Transverse colon (tissue), 4 donors: Measurements from ENCODE around the gene CCDC63. TPM values are rescaled to one million over a fixed set of nuclear protein-coding genes. Genes with fewer than 3 reads are reported as not detected.
"Not testable (repeated sequence)": the region's sequence is repeated elsewhere in the genome, so short reads cannot be mapped to it uniquely, and the experiment has no call there.

Experiments
- DNase-seq: peaks from one replicate; pipeline ENCODE4 v3.0.0-alpha.2; 2019
- H3K27ac ChIP-seq, 4 donors: fragments of 200-600 bp; sonication (generic); 2 replicates each; pipeline ENCODE4 v1.5.1; 2016 to 2018; ENCODE audit warnings: inconsistent platforms in 4 of 4
- H3K27me3 ChIP-seq: fragments of 200-600 bp; sonication (generic); 2 replicates; pipeline ENCODE4 v1.5.1; 2017; ENCODE audit warnings: inconsistent platforms
- H3K36me3 ChIP-seq, 4 donors: fragments of 200-600 bp; sonication (generic); 2 replicates each; pipeline ENCODE4 v1.5.1; 2017 to 2019; ENCODE audit warnings: inconsistent platforms in 4 of 4
- H3K4me1 ChIP-seq, 4 donors: fragments of 200-600 bp; sonication (generic); 2 replicates each; pipeline ENCODE4 v1.5.1; 2017 to 2020; ENCODE audit warnings: inconsistent platforms in 4 of 4
- H3K4me3 ChIP-seq, 4 donors: fragments of 200-600 bp; sonication (generic); 1 replicate in 1 of 4; 2 replicates in 3 of 4; pipeline versions ENCODE4 v1.5.1 to v1.6.1; 2017 to 2019; ENCODE audit warnings: inconsistent platforms in 4 of 4
- H3K9me3 ChIP-seq, 2 donors: fragments of 200-600 bp; sonication (generic); 2 replicates each; pipeline ENCODE4 v1.5.1; 2017 to 2019; ENCODE audit warnings: inconsistent platforms in 2 of 2
- EP300 ChIP-seq: sonication (generic); formaldehyde crosslinking; IDR thresholded peaks from one replicate; pipeline ENCODE4 v1.6.1; 2017; ENCODE audit warnings: antibody characterized with exemption, low read depth
- POLR2A ChIP-seq: fragments of 450-650 bp; IDR thresholded peaks from one replicate; pipeline ENCODE4 v1.6.1; 2016; ENCODE audit warnings: antibody characterized with exemption, mild to moderate bottlenecking, moderate library complexity
- POLR2AphosphoS5 ChIP-seq, 3 donors: sonication (generic); formaldehyde crosslinking; IDR thresholded peaks; one replicate each; pipeline ENCODE4 v1.6.1; 2016; ENCODE audit warnings: antibody characterized with exemption in 3 of 3
- WGBS, 2 donors: methylation state at CpG; one replicate each; pipeline ENCODE4 v1.1.5; 2018; ENCODE audit warnings: low coverage in 1 of 2; 5-methylcytosine and 5-hydroxymethylcytosine counted together
- in situ Hi-C, 4 donors: fragments of 200-750 bp; cut with MboI; loops; one replicate each; pipeline versions ENCODE4 v1.15.0 to v1.15.1; 2017; ENCODE audit warnings: low sequenced_read_pairs in 3 of 4, low pct_ligation_motif_present in 1 of 4, low pct_unique_long_range_greater_than_20kb in 1 of 4
- intact Hi-C: fragments of 100-400 bp; cut with DNase I; formaldehyde crosslinking; loops from one replicate; pipeline ENCODE4 v1.15.1; 2023; ENCODE audit warnings: low total_unique reads
- total RNA-seq, 4 donors: library from RNA; depleted of rRNA; stranded (reverse); fragments of >200 nt; gene quantifications; one replicate each; pipeline ENCODE4 v1.1.0, GENCODE V29; 2016
- TF ChIP-seq, protein P1 (sequence below), 5 experiments: fragments of 200-600 bp in 3 of 5; fragments of 450-650 bp in 2 of 5; sonication (generic) in 3 of 5; IDR thresholded peaks; 1 replicate in 2 of 5; 2 replicates in 3 of 5; pipeline ENCODE4 v1.5.1; 2016 to 2017; ENCODE audit warnings: antibody characterized with exemption in 5 of 5, inconsistent platforms in 3 of 5, mild to moderate bottlenecking in 2 of 5, moderate library complexity in 1 of 5

CCDC63 gene
- total RNA-seq, 4 donors from 2014 or later = not detected

DNA sequence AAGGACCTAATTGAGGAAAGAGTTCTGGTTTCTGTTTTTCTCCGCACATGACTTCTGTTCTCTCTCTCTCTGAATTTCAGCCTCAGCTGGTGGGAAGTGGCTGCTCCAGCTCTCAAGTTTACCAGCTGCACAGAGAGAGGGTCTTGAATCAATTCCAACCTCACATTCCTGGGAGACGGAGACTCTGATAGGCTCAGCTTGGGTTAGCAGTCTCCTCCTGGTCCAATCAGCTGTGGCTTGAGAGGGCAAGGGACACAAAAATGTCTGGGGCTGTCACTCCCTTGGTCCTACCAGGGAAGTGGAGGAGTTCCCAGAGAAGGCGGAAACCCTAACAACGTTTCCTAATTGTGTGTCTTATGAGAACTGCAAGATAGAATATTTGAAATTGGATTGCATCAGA lies 7.0 kb downstream of the CCDC63 start:
- Histone ChIP-seq H3K4me1 (no peaks in the 10 kb centered on the region), H3K4me3 (no peak overlapping the region), H3K36me3 (no peaks in the 10 kb centered on the region), H3K27me3 (no peaks in the 10 kb centered on the region), H3K9me3 (no peaks in the 10 kb centered on the region), H3K27ac (no peak overlapping the region)
- intact Hi-C loops = no loop called here
- 68 to 100% methylated on average over 1 to 4 of the region's 4 CpGs for WGBS, 2 donors
- DNase-seq = no peak
- no peak for TF ChIP-seq POLR2A
- TF ChIP-seq, protein P1, sequence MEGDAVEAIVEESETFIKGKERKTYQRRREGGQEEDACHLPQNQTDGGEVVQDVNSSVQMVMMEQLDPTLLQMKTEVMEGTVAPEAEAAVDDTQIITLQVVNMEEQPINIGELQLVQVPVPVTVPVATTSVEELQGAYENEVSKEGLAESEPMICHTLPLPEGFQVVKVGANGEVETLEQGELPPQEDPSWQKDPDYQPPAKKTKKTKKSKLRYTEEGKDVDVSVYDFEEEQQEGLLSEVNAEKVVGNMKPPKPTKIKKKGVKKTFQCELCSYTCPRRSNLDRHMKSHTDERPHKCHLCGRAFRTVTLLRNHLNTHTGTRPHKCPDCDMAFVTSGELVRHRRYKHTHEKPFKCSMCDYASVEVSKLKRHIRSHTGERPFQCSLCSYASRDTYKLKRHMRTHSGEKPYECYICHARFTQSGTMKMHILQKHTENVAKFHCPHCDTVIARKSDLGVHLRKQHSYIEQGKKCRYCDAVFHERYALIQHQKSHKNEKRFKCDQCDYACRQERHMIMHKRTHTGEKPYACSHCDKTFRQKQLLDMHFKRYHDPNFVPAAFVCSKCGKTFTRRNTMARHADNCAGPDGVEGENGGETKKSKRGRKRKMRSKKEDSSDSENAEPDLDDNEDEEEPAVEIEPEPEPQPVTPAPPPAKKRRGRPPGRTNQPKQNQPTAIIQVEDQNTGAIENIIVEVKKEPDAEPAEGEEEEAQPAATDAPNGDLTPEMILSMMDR (IDR thresholded peaks at IDR 0.05) = no peak
- TF ChIP-seq EP300 = no peak
- TF ChIP-seq POLR2AphosphoS5 (IDR thresholded peaks at IDR 0.05) = no peak
- in situ Hi-C loops = no loop called here

DNA sequence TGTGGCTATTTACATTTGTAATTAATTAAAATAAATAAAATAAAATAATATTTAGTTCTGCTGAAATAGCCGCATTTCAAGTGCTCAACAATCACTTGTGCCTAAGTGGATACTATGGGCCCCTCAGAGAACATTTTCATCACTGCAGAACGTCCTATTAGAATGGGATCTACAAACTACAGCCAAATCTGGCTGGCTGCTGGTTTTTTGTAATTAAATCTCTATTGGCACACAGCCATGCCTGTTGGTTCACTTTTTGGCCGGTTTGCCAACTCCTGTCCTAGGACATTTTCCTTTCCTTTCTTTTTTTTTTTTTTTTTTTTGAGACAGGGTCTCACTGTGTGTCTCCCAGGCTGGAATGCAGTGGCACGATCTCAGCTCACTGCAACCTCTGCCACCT lies 9.8 kb downstream of the CCDC63 start:
- Histone ChIP-seq H3K27me3 (no peaks in the 10 kb centered on the region), H3K27ac (no peak overlapping the region), H3K36me3 (no peaks in the 10 kb centered on the region), H3K4me1 (no peaks in the 10 kb centered on the region), H3K9me3 (no peaks in the 10 kb centered on the region), H3K4me3 (no peak overlapping the region)
- in situ Hi-C loops = no loop called here
- TF ChIP-seq POLR2A (no peak), POLR2AphosphoS5 (IDR thresholded peaks at IDR 0.05) (no peak)
- DNase-seq = no peak
- WGBS, 2 donors = 78 to 81% methylated on average over 4 of the region's 4 CpGs
- intact Hi-C loops = no loop called here

DNA sequence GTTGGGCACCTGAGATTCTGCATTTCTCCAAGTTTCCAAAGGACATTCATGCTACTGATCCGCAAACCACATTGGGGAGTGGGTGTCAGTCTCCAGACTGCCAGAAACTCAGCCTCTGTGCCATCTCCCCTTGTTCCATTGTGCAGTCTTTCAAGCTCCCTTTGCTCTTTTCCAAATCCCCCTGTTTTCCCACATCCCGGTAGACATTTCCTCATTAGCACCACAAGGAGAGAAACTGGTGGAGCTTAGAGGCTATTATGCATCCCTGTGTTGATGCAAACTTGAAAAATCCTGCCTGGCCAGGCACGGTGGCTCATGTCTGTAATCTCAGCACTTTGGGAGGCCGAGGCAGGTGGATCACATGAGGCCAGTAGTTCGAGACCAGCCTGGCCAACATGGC lies 10.7 kb downstream of the CCDC63 start:
- no peak for DNase-seq
- no peaks in the 10 kb centered on the region for H3K36me3 ChIP-seq
- no peak overlapping the region for H3K4me3 ChIP-seq
- H3K4me1 ChIP-seq = no peaks in the 10 kb centered on the region
- no peaks in the 10 kb centered on the region for H3K9me3 ChIP-seq
- WGBS, 2 donors = 80 to 87% methylated on average over 1 to 5 of the region's 5 CpGs
- no peak for TF ChIP-seq EP300
- TF ChIP-seq POLR2A = no peak
- TF ChIP-seq, protein P1 (IDR thresholded peaks at IDR 0.05) = no peak
- TF ChIP-seq POLR2AphosphoS5 (IDR thresholded peaks at IDR 0.05) = no peak
- intact Hi-C loops = no loop called here
- no peaks in the 10 kb centered on the region for H3K27me3 ChIP-seq
- no peak overlapping the region for H3K27ac ChIP-seq
- in situ Hi-C loops = no loop called here

DNA sequence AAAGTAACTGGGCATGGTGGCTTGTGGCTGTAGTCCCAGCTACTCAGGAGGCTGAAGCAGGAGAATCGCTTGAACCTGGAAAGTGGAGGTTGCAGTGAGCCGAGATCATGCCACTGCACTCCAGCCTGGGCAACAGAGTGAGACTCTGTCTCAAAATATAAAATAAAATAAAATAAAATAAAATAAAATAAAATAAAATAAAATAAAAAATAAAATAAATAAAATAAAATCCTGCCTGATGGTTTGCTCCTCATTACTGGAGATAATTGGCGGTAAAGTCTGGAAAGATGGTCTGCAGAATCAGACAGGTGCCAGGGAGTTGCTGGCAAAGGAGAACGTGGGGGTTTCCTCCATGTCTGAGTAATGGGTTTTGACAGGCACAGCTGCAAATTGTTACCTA lies 11.2 kb downstream of the CCDC63 start:
- in situ Hi-C loops, H3K4me3 ChIP-seq, DNase-seq, H3K4me1 ChIP-seq, H3K27me3 ChIP-seq, H3K36me3 ChIP-seq, H3K9me3 ChIP-seq, intact Hi-C loops, H3K27ac ChIP-seq: not testable (repeated sequence)
- WGBS, 2 donors = 92 to 100% methylated on average over 4 of the region's 4 CpGs

DNA sequence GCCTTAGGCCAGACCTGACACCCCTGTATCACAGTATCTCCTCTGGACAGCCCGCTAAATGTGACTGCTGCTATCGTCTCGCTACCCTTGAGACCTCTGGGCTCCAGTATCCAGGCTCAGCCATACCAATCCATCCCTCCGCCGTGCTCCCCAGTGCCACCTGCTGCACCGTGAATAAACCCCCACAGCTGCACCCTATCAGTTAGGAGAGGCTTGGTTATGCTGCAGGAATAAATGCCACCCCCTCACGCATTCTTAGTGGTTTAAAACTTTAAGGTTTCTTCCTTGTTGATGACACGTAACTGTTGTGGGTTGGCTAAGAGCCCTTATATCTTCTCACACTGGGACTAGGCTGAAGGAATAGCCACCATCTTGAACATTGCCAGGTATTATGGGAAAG lies 12.1 kb downstream of the CCDC63 start:
- H3K9me3 ChIP-seq = no peaks in the 10 kb centered on the region
- WGBS, 2 donors = 70 to 80% methylated on average over 4 to 8 of the region's 8 CpGs
- TF ChIP-seq, protein P1 (IDR thresholded peaks at IDR 0.05) = no peak
- no peak for TF ChIP-seq EP300
- no peak for TF ChIP-seq POLR2AphosphoS5 (IDR thresholded peaks at IDR 0.05)
- no peak for TF ChIP-seq POLR2A
- H3K4me1 ChIP-seq = no peaks in the 10 kb centered on the region
- H3K36me3 ChIP-seq = no peaks in the 10 kb centered on the region
- H3K27me3 ChIP-seq = no peaks in the 10 kb centered on the region
- in situ Hi-C loops = no loop called here
- intact Hi-C loops = no loop called here
- H3K27ac ChIP-seq = no peak overlapping the region
- no peak overlapping the region for H3K4me3 ChIP-seq
- no peak for DNase-seq
